Stomach smooth muscle (tissue), 2 donors: ENCODE data around the gene WASF1.
"Not testable (repeated sequence)": the region's sequence is repeated elsewhere in the genome, so short reads cannot be mapped to it uniquely, and the experiment has no call there.

Source experiments
- H3K27ac ChIP-seq: one replicate; pipeline ENCODE4 v1.7.0; 2013; ENCODE audit warnings: mild to moderate bottlenecking, low read length, inconsistent platforms
- H3K27me3 ChIP-seq, 2 donors: one replicate each; pipeline ENCODE4 v1.7.0; 2013; ENCODE audit warnings: low read length in 2 of 2; ENCODE audit not compliant: insufficient read depth in 2 of 2, control insufficient read depth in 1 of 2
- H3K36me3 ChIP-seq, 2 donors: one replicate each; pipeline ENCODE4 v1.7.0; 2013; ENCODE audit warnings: low read length in 2 of 2; ENCODE audit not compliant: control insufficient read depth in 2 of 2, insufficient read depth in 2 of 2
- H3K4me1 ChIP-seq: one replicate; pipeline ENCODE4 v1.7.0; 2013; ENCODE audit warnings: low read length; ENCODE audit not compliant: control insufficient read depth, insufficient read depth
- H3K4me3 ChIP-seq, 2 donors: one replicate each; pipeline ENCODE4 v1.7.0; 2013; ENCODE audit warnings: low read length in 2 of 2
- H3K9ac ChIP-seq, 2 donors: one replicate each; pipeline ENCODE4 v1.7.0; 2013; ENCODE audit warnings: low read length in 2 of 2, mild to moderate bottlenecking in 1 of 2
- H3K9me3 ChIP-seq, 2 donors: one replicate each; pipeline ENCODE4 v1.7.0; 2013; ENCODE audit warnings: low read length in 2 of 2; ENCODE audit not compliant: control insufficient read depth in 2 of 2
- donor health status: healthy.
- donor health status: Pancreatic carcinoma.

WASF1 gene

DNA sequence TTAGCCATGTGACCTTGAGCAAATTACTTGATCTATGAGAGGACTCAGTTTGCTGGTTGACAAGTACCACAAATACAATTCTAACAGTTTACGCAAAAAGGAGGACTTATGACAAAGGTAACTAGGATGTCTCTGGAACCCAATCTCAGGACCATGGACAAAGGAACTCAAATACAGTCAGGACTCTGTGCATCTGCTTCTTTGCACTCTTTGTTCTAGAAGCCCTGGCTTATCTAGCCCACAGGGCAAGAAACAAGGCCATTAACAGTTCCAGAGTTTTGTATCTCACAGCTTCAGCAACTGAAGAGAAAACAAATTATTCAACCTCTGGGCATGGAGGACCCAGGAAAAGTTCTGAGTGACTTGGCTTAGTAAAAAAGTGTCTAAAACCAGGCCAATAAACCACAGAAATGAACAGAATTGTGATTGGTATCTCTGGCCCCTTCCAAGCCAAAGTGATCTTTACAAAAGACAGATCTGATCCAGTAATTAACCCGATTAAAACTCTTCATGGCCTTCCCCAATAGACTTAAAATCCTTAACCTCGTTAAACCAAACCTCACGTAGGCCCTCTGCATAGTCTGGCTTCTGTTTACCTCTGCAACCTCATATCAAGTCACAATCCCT lies 5.9 kb downstream of the WASF1 start:
- Histone ChIP-seq H3K9ac (no peak overlapping the region), H3K4me3 (no peak overlapping the region), H3K27ac (no peak overlapping the region), H3K9me3 (no peaks in the 10 kb centered on the region), H3K4me1 (peaks cover 5% of the 10 kb centered on the region), H3K27me3 (no peaks in the 10 kb centered on the region), H3K36me3 (no peaks in the 10 kb centered on the region)

GRCh38 chr6:110170081-110170480 lies 9.4 kb downstream of the WASF1 start:
- Histone ChIP-seq H3K27me3 (no peaks in the 10 kb centered on the region), H3K4me1 (no peaks in the 10 kb centered on the region), H3K9ac (no peak overlapping the region), H3K9me3 (no peaks in the 10 kb centered on the region), H3K4me3 (no peak overlapping the region), H3K27ac (no peak overlapping the region), H3K36me3 (no peaks in the 10 kb centered on the region)

DNA sequence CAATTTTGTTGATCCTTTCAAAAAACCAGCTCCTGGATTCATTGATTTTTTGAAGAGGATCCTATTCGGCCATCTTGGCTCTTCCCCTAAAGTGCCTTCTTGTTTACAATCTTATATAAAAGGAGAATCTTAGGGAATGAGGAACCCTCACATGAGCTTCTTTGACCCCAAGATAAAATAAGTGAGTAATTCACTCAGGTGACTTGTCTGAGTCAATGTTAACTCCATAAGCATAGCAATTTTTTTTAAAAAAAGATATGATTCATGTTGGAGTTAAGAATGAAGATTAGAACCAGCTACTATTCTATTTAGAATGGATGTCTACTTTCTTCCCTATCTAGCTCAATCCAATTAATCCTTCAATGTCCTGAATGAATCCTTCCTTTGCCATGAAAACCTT lies 21.0 kb downstream of the WASF1 start:
- no peak overlapping the region for H3K27ac ChIP-seq
- H3K27me3 ChIP-seq, result no peaks in the 10 kb centered on the region
- no peak overlapping the region for H3K9ac ChIP-seq
- H3K36me3 ChIP-seq, result no peaks in the 10 kb centered on the region
- no peaks in the 10 kb centered on the region for H3K4me1 ChIP-seq
- no peak overlapping the region for H3K4me3 ChIP-seq
- no peaks in the 10 kb centered on the region for H3K9me3 ChIP-seq

DNA sequence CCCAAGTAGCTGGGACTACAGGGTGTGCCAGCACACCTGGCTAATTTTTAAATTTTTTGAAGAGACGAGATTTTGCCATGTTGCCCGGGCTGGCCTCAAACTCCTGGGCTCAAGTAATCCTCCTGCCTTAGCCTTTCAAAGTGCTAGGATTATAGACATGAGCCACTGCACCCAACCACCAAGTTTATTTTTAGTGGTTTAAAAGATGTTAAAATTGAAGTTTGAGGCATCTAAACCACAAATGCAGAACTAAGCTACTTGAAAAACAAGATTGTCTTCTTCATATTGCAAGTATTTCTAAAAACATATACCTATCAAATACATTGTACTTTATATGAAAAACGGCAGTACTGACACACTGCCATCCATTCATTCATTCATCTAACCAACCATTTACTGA lies 31.6 kb downstream of the WASF1 start:
- Histone ChIP-seq H3K4me3 (no peak overlapping the region), H3K36me3 (no peaks in the 10 kb centered on the region), H3K9me3 (no peaks in the 10 kb centered on the region), H3K4me1 (no peaks in the 10 kb centered on the region), H3K27ac (no peak overlapping the region), H3K9ac (no peak overlapping the region), H3K27me3 (no peaks in the 10 kb centered on the region)

DNA sequence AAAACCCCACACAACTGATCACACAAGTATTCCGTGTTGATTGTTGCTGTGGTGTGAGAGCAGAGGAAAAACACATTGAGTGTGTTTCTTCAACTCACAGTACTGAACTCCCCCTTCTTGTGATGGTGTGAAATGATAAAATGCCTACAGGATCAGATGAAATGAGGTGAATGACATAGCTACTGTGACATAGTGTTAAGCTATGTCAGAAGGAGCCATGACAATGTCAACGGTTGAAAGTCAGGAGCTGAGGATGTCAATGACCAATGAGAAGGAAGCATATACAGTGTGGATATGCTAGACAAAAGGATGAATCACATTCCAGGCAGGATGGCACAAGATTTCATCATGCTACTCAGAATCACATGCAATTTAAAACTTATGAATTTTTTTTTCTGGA lies 38.8 kb downstream of the WASF1 start:
- H3K27me3 ChIP-seq, result no peaks in the 10 kb centered on the region
- H3K4me1 ChIP-seq, result no peaks in the 10 kb centered on the region
- H3K27ac ChIP-seq, result no peak overlapping the region
- H3K4me3 ChIP-seq, result no peak overlapping the region
- no peaks in the 10 kb centered on the region for H3K9me3 ChIP-seq
- H3K36me3 ChIP-seq, result peaks cover 4 to 5% of the 10 kb centered on the region in 2 donors
- no peak overlapping the region for H3K9ac ChIP-seq

GRCh38 chr6:110139052-110139451 lies 40.4 kb downstream of the WASF1 start:
- Histone ChIP-seq H3K4me1 (no peaks in the 10 kb centered on the region), H3K27me3 (no peaks in the 10 kb centered on the region), H3K9me3 (no peaks in the 10 kb centered on the region), H3K9ac (no peak overlapping the region), H3K4me3 (no peak overlapping the region), H3K36me3 (peaks cover 4 to 5% of the 10 kb centered on the region in 2 donors), H3K27ac (no peak overlapping the region)

DNA sequence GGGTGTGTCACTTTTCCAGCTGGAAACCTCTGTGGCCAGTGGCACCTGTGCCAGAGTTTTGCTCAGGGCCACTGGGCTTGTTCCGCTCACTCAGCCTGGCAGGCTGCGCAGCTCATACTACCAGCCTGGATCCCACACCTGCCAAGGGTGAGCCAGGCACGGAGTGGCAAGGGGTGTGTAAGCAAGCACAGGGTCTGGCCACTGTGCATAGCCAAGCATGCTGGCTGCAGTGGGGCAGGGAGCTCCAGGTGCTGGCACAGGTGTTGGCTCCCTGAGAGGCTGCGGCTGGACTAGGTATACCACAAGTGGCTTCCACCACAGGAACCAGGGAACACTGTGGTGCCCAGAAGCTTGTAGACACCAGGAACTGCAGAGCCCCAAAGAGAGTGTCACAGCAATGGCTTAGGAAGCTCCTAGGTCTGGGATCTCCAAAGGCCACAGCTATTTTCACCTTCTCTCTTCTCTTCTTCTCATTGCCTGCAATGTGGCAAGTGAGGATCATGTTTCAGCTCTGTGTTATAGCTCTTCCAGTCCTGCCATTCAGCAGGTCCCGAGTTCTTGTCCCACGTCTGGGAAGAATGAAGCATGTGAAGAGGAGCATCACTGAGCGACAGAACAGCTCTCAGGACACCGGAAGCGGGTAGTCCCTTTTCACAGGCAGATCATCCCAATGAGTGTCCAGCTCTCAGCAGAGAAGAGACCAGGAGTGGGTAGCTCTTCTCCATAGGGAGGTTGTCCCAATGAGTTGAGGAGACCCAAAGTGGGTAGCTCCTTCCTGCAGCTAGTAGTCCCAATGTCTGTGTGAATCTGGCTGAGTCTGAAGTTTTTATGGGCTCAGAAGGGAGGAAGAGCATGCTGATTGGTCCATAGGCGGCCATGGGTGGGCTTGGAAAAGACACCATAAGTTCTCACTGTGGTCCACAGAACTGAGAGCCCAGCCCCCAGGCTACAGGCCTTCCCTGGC lies 41.3 kb downstream of the WASF1 start:
- H3K9me3 ChIP-seq, result no peaks in the 10 kb centered on the region
- no peak overlapping the region for H3K4me3 ChIP-seq
- no peaks in the 10 kb centered on the region for H3K4me1 ChIP-seq
- H3K9ac ChIP-seq, result no peak overlapping the region
- H3K27me3 ChIP-seq, result no peaks in the 10 kb centered on the region
- H3K27ac ChIP-seq, result no peak overlapping the region
- H3K36me3 ChIP-seq, result peaks cover 4 to 5% of the 10 kb centered on the region in 2 donors

DNA sequence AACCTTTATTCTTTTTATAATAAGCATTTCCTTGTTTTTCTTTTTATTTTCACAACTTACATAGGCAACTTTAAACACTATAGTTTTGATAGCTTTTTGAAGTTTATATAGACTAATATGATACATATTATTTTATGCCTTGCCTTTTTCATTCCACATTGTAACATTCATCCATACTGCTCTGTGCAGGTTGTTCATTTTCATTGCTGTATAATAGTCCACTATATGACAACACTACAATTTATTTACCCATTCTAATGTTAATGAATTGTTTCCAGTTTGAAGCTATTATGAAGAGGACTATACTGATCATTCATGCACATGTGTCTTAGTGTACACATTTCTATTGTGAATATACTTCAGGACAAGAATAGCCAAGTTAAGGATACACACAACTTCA lies 49.1 kb downstream of the WASF1 start:
- Histone ChIP-seq H3K27ac (no peak overlapping the region), H3K36me3 (peaks cover 0 to 3% of the 10 kb centered on the region in 2 donors), H3K4me1 (no peaks in the 10 kb centered on the region), H3K9me3 (no peaks in the 10 kb centered on the region), H3K4me3 (no peak overlapping the region), H3K9ac (no peak overlapping the region), H3K27me3 (no peaks in the 10 kb centered on the region)

DNA sequence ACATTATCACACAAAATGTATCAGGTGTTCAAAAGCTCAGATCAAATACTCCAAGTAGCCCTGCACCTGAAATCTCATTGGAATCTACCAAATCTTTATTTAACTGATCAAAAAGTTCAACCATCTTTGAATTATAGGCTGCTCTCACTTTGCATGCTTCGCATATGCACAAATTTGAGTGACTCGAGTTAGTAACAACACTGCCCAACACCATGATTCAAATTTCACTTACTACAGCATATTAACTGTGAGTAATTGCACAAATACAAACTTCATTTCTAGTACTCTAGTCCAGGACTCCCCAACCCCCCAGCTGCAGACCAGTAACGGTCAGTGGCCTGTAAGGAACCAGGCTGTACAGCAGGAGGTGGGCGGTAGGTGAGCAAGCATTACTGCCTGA lies 51.1 kb downstream of the WASF1 start:
- Histone ChIP-seq H3K27me3 (no peaks in the 10 kb centered on the region), H3K27ac (no peak overlapping the region), H3K9me3 (no peaks in the 10 kb centered on the region), H3K9ac (no peak overlapping the region), H3K4me1 (no peaks in the 10 kb centered on the region), H3K36me3 (peaks cover 0 to 3% of the 10 kb centered on the region in 2 donors), H3K4me3 (no peak overlapping the region)

- Histone ChIP-seq H3K27ac (no peak overlapping the region), H3K9me3 (no peaks in the 10 kb centered on the region), H3K36me3 (peaks cover 3 to 6% of the 10 kb centered on the region in 2 donors), H3K4me1 (no peaks in the 10 kb centered on the region), H3K4me3 (no peak overlapping the region), H3K9ac (no peak overlapping the region), H3K27me3 (no peaks in the 10 kb centered on the region)
Measured at GRCh38 chr6:110125361-110125760, 54.1 kb downstream of the WASF1 start.

GRCh38 chr6:110121655-110122054 lies 57.8 kb downstream of the WASF1 start:
- not testable (repeated sequence) for H3K9me3 ChIP-seq, H3K4me1 ChIP-seq, H3K27ac ChIP-seq, H3K9ac ChIP-seq, H3K36me3 ChIP-seq, H3K4me3 ChIP-seq, H3K27me3 ChIP-seq
